ENCODE data around the gene KCNB1. TPM values are rescaled to one million over a fixed set of nuclear protein-coding genes. Genes with fewer than 3 reads are reported as not detected.

The KCNB1 gene
- total RNA-seq, 4 donors from 2014 or later: 0.29 to 32.5 (median 7.0) TPM

- Histone ChIP-seq H3K9me3 (no peaks in the 10 kb centered on the region), H3K27ac (peak overlapping the region; percentile 61 to 85), H3K27me3 (no peaks in the 10 kb centered on the region), H3K36me3 (no peaks in the 10 kb centered on the region), H3K4me1 (peaks cover 0 to 5% of the 10 kb centered on the region in 2 donors), H3K4me3 (no peak overlapping the region)
- TF ChIP-seq CTCF (IDR thresholded peaks at IDR 0.05) (no peak), POLR2A (IDR thresholded peaks at IDR 0.05) (no peak)
- peak; percentile 55 to 66 for DNase-seq
- intact Hi-C loops (cut with DNase I; ENCODE audit: low total_unique reads): no loop called here
These were observed 61.6 kb downstream of the KCNB1 start for GRCh38 chr20:49420811-49421295.

- intact Hi-C loops (cut with DNase I; ENCODE audit: low total_unique reads): no loop called here
- H3K4me1 ChIP-seq: peaks cover 0 to 5% of the 10 kb centered on the region in 2 donors
- no peaks in the 10 kb centered on the region for H3K27me3 ChIP-seq
- no peaks in the 10 kb centered on the region for H3K36me3 ChIP-seq
- no peaks in the 10 kb centered on the region for H3K9me3 ChIP-seq
- H3K27ac ChIP-seq: peak overlapping the region; percentile 61 to 85
- no peak for TF ChIP-seq POLR2A (IDR thresholded peaks at IDR 0.05)
- no peak for TF ChIP-seq CTCF (IDR thresholded peaks at IDR 0.05)
- H3K4me3 ChIP-seq: no peak overlapping the region
- DNase-seq: no peak
These were observed 62.2 kb downstream of the KCNB1 start for GRCh38 chr20:49420292-49420691.

GRCh38 chr20:49419785-49420184 is 62.7 kb downstream of the KCNB1 start:
- Histone ChIP-seq H3K36me3 (no peaks in the 10 kb centered on the region), H3K4me3 (no peak overlapping the region), H3K27ac (peak overlapping the region; percentile 61 to 85), H3K9me3 (no peaks in the 10 kb centered on the region), H3K27me3 (no peaks in the 10 kb centered on the region), H3K4me1 (peaks cover 0 to 5% of the 10 kb centered on the region in 2 donors)
- intact Hi-C loops (cut with DNase I; ENCODE audit: low total_unique reads): no loop called here
- DNase-seq: no peak
- TF ChIP-seq POLR2A (IDR thresholded peaks at IDR 0.05) (no peak), CTCF (IDR thresholded peaks at IDR 0.05) (no peak)

- no peak overlapping the region for H3K4me3 ChIP-seq
- H3K27me3 ChIP-seq: no peaks in the 10 kb centered on the region
- no peaks in the 10 kb centered on the region for H3K9me3 ChIP-seq
- H3K4me1 ChIP-seq: peaks cover 5 to 7% of the 10 kb centered on the region in 2 donors
- DNase-seq: no peak
- TF ChIP-seq POLR2A (IDR thresholded peaks at IDR 0.05) (no peak), CTCF (IDR thresholded peaks at IDR 0.05) (no peak)
- peak overlapping the region; percentile 61 to 85 for H3K27ac ChIP-seq
- intact Hi-C loops (cut with DNase I; ENCODE audit: low total_unique reads): no loop called here
- H3K36me3 ChIP-seq: no peaks in the 10 kb centered on the region
These were observed 63.7 kb downstream of the KCNB1 start for GRCh38 chr20:49418809-49419208.

GRCh38 chr20:49417843-49418555 is 64.5 kb downstream of the KCNB1 start:
- Histone ChIP-seq H3K36me3 (no peaks in the 10 kb centered on the region), H3K4me1 (peaks cover 5 to 7% of the 10 kb centered on the region in 2 donors), H3K4me3 (no peak overlapping the region), H3K9me3 (no peaks in the 10 kb centered on the region), H3K27ac (peak overlapping the region; percentile 61 to 85), H3K27me3 (no peaks in the 10 kb centered on the region)
- intact Hi-C loops (cut with DNase I; ENCODE audit: low total_unique reads): no loop called here
- no peak for TF ChIP-seq POLR2A (IDR thresholded peaks at IDR 0.05)
- DNase-seq: no peak

All from uterus (tissue), 4 donors.